GM21515 (cell line): ENCODE data around the gene FOCAD.

Experiments used
- ATAC-seq: cut with Tn5 transposase; IDR thresholded peaks from one replicate; pipeline ENCODE4 v1.9.1; 2021; ENCODE audit not compliant: unreplicated experiment

The FOCAD gene

GRCh38 chr9:20729523-20729922 is 45.5 kb downstream of the FOCAD start:
- no peak for ATAC-seq

- ATAC-seq = no peak
These were observed 48.1 kb downstream of the FOCAD start for GRCh38 chr9:20732118-20732517.

- ATAC-seq = no peak
These were observed 50.2 kb downstream of the FOCAD start for GRCh38 chr9:20734275-20734674.

GRCh38 chr9:20740304-20740703 is 56.2 kb downstream of the FOCAD start:
- ATAC-seq = no peak

GRCh38 chr9:20740929-20741582 is 57.0 kb downstream of the FOCAD start:
- ATAC-seq = no peak

GRCh38 chr9:20742833-20743232 is 58.8 kb downstream of the FOCAD start:
- ATAC-seq = no peak

- ATAC-seq = no peak
These were observed 60.1 kb downstream of the FOCAD start for GRCh38 chr9:20744036-20744630.

- no peak for ATAC-seq
These were observed 62.9 kb downstream of the FOCAD start for GRCh38 chr9:20746967-20747366.

- no peak for ATAC-seq
These were observed 65.6 kb downstream of the FOCAD start for GRCh38 chr9:20749496-20750198.

- no peak for ATAC-seq
These were observed 69.7 kb downstream of the FOCAD start for GRCh38 chr9:20753761-20754160.

GRCh38 chr9:20754556-20754955 is 70.5 kb downstream of the FOCAD start:
- ATAC-seq = no peak

- no peak for ATAC-seq
These were observed 76.3 kb downstream of the FOCAD start for GRCh38 chr9:20760246-20760891.

GRCh38 chr9:20770947-20771346 is 86.9 kb downstream of the FOCAD start:
- no peak for ATAC-seq

- ATAC-seq = no peak
These were observed 87.7 kb downstream of the FOCAD start for GRCh38 chr9:20771729-20772128.

GRCh38 chr9:20775683-20776082 is 91.6 kb downstream of the FOCAD start:
- no peak for ATAC-seq

- no peak for ATAC-seq
These were observed 97.0 kb downstream of the FOCAD start for GRCh38 chr9:20781092-20781491.

- no peak for ATAC-seq
These were observed 98.2 kb downstream of the FOCAD start for GRCh38 chr9:20782289-20782688.

- ATAC-seq = no peak
These were observed 99.3 kb downstream of the FOCAD start for GRCh38 chr9:20783057-20784038.

GRCh38 chr9:20784196-20784595 is 100.1 kb downstream of the FOCAD start:
- ATAC-seq = no peak

GRCh38 chr9:20786807-20787206 is 102.7 kb downstream of the FOCAD start:
- ATAC-seq = no peak
